ENCODE measurements around the gene LRRC74B.

The LRRC74B gene

GRCh38 chr22:21077884-21078508 lies 32.2 kb downstream of the LRRC74B start:
- H3K9me2 ChIP-seq (replicated peaks; ENCODE audit: low read depth, low read length) = no peaks in the 10 kb centered on the region
- H3K4me1 ChIP-seq (ENCODE audit: insufficient read depth, low read length, poor library complexity, severe bottlenecking) = no peaks in the 10 kb centered on the region
- H3K79me2 ChIP-seq (ENCODE audit: insufficient read depth, low read length) = no peaks in the 10 kb centered on the region
- no peaks in the 10 kb centered on the region for H4K20me1 ChIP-seq (ENCODE audit: insufficient read depth, low read length, poor library complexity, severe bottlenecking)
- H2AFZ ChIP-seq (ENCODE audit: low read length) = no peak overlapping the region
- H3K4me2 ChIP-seq (ENCODE audit: low read depth, low read length, poor library complexity, severe bottlenecking) = no peak overlapping the region
- H3K9ac ChIP-seq (ENCODE audit: low read depth, low read length, poor library complexity, severe bottlenecking) = no peak overlapping the region
- H3K27me3 ChIP-seq (ENCODE audit: insufficient read depth, low read length, poor library complexity, severe bottlenecking) = no peaks in the 10 kb centered on the region
- H3K9me3 ChIP-seq (ENCODE audit: insufficient read depth, low read depth, low read length) = no peaks in the 10 kb centered on the region
- H3K36me3 ChIP-seq (ENCODE audit: insufficient read depth, low read length) = no peaks in the 10 kb centered on the region
- no peak overlapping the region for H3K4me3 ChIP-seq (ENCODE audit: low read length, poor library complexity, severe bottlenecking)
- no peaks in the 10 kb centered on the region for H3F3A ChIP-seq (ENCODE audit: low read depth)
- no peak for TF ChIP-seq CTCF (conservative IDR thresholded peaks at IDR 0.05; ENCODE audit: low read length)
- no peak for TF ChIP-seq EZH2phosphoT487 (IDR thresholded peaks at IDR 0.05; ENCODE audit: borderline replicate concordance)

GRCh38 chr22:21078916-21079315 lies 33.2 kb downstream of the LRRC74B start:
- Histone ChIP-seq H2AFZ (ENCODE audit: low read length) (no peak overlapping the region), H3F3A (ENCODE audit: low read depth) (no peaks in the 10 kb centered on the region), H3K4me3 (ENCODE audit: low read length, poor library complexity, severe bottlenecking) (no peak overlapping the region), H3K79me2 (ENCODE audit: insufficient read depth, low read length) (no peaks in the 10 kb centered on the region), H3K9me3 (ENCODE audit: insufficient read depth, low read depth, low read length) (no peaks in the 10 kb centered on the region), H3K36me3 (ENCODE audit: insufficient read depth, low read length) (no peaks in the 10 kb centered on the region), H3K9me2 (replicated peaks; ENCODE audit: low read depth, low read length) (no peaks in the 10 kb centered on the region), H4K20me1 (ENCODE audit: insufficient read depth, low read length, poor library complexity, severe bottlenecking) (no peaks in the 10 kb centered on the region), H3K4me1 (ENCODE audit: insufficient read depth, low read length, poor library complexity, severe bottlenecking) (no peaks in the 10 kb centered on the region), H3K27me3 (ENCODE audit: insufficient read depth, low read length, poor library complexity, severe bottlenecking) (no peaks in the 10 kb centered on the region), H3K9ac (ENCODE audit: low read depth, low read length, poor library complexity, severe bottlenecking) (no peak overlapping the region), H3K4me2 (ENCODE audit: low read depth, low read length, poor library complexity, severe bottlenecking) (no peak overlapping the region)
- no peak for TF ChIP-seq CTCF (conservative IDR thresholded peaks at IDR 0.05; ENCODE audit: low read length)
- TF ChIP-seq EZH2phosphoT487 (IDR thresholded peaks at IDR 0.05; ENCODE audit: borderline replicate concordance) = no peak

GRCh38 chr22:21079493-21079892 lies 33.7 kb downstream of the LRRC74B start:
- Histone ChIP-seq H3K4me1 (ENCODE audit: insufficient read depth, low read length, poor library complexity, severe bottlenecking) (no peaks in the 10 kb centered on the region), H3K79me2 (ENCODE audit: insufficient read depth, low read length) (no peaks in the 10 kb centered on the region), H3K4me3 (ENCODE audit: low read length, poor library complexity, severe bottlenecking) (no peak overlapping the region), H3K9ac (ENCODE audit: low read depth, low read length, poor library complexity, severe bottlenecking) (no peak overlapping the region), H3K9me3 (ENCODE audit: insufficient read depth, low read depth, low read length) (no peaks in the 10 kb centered on the region), H3F3A (ENCODE audit: low read depth) (no peaks in the 10 kb centered on the region), H2AFZ (ENCODE audit: low read length) (no peak overlapping the region), H3K27me3 (ENCODE audit: insufficient read depth, low read length, poor library complexity, severe bottlenecking) (no peaks in the 10 kb centered on the region), H3K9me2 (replicated peaks; ENCODE audit: low read depth, low read length) (no peaks in the 10 kb centered on the region), H3K4me2 (ENCODE audit: low read depth, low read length, poor library complexity, severe bottlenecking) (no peak overlapping the region), H3K36me3 (ENCODE audit: insufficient read depth, low read length) (no peaks in the 10 kb centered on the region), H4K20me1 (ENCODE audit: insufficient read depth, low read length, poor library complexity, severe bottlenecking) (no peaks in the 10 kb centered on the region)
- TF ChIP-seq CTCF (conservative IDR thresholded peaks at IDR 0.05; ENCODE audit: low read length) = no peak
- TF ChIP-seq EZH2phosphoT487 (IDR thresholded peaks at IDR 0.05; ENCODE audit: borderline replicate concordance) = no peak
